NCI-H2081 treated with DMSO at 0.1 percent for 48 hours (cell line): ENCODE measurements around the gene CCDC24.

Source experiments
- DNase-seq: peaks from one replicate; lab custom pipeline; 2025; lab: John Stamatoyannopoulos, UW

CCDC24 gene

DNA sequence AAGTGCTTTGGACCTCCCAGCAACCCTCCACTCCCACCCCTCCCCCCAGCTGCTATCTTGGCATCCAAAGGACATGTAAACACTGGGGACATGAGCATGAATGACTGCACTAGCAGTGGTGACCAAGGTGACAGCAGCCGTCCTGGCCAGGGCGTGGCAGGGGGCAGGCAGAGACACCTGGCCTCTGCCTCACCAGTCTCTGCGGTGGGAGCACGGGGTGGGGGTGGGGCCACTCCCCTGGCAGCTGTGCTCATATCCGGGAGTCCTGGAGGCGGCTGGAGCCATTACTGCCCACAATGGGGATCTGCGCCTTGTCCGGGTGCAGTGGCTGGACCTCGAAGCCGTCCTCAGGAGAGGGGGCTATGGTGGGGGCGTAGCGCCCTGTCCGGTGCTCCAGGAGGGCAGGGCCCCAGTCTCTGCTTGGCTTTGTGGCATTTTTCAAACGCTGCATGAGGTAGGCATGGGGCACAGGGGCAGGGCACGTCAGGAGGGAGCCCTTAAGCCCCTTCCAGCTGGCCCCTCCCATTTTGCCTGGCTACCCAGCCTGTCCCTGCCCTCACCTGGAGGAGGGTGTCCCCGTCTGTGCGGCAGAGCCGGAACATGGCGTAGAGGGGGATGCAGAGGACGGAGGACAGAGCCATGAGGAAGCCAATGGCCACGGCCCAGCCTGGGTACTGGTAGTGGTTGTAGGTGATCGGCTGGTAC is 6.0 kb downstream of the CCDC24 start:
- DNase-seq: no peak

DNA sequence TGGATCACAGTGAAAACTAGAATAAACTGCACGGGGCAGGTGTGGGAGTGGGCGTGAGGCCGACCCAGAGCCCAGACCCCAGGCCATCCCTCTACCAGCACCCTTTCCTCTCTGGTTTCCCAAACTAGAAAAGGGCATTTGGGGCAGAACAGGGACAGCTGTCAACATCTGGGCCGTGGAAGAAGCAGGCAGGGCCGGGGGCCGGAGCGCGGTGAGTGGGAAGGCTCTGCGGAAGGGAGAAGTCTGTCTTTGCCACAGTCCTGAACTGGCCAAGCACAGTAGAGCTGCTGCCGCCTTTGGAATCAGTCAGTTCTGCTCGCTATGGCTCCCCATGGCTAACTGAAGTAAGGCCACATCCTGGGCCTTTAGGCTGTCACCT is 6.6 kb downstream of the CCDC24 start:
- no peak for DNase-seq

DNA sequence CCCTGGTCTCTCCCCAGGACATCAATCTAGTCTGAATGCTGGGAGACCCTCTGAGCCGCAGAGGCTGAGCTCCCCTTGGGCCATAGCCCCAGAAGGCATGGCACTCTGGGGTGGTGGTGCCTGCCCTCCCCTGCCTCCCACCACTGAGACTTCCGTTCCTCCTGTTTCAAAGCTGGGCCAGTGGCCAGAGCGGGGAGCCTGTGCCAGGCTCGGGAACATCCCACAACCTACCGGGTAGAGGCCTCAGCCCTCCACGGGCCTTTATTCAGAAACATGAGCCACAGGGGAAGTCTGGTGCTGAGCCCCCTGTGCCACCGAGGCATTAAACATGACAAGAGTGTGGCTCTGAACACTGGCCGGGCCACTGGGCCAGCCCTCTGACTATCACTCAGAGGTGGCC is 8.1 kb downstream of the CCDC24 start:
- DNase-seq: no peak

DNA sequence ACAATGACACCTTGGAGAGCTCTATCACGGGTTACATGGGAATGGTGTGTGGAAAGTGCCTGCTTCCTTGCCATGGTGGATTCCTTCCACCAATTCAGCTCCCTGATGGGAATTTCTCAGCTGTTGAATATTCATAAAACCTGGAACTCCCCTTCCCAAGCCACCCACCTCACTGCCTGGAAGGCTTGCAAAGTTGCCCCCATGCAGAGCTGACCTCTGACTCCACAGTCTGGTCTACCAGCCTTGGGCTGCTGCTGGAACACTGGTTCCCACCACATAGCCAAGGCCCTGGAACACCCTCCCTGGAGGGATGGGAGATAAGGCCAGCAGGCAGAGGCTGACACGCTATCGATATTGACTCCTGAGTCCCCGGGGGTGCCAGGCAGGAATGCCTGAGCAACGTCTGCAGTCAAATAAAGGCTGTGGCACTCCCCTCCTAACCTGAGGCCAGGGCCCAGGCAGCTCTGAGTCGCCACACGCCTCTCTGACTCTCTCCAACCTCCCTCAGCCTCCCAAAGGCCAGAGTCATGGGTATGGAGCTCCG is 8.8 kb downstream of the CCDC24 start:
- no peak for DNase-seq

DNA sequence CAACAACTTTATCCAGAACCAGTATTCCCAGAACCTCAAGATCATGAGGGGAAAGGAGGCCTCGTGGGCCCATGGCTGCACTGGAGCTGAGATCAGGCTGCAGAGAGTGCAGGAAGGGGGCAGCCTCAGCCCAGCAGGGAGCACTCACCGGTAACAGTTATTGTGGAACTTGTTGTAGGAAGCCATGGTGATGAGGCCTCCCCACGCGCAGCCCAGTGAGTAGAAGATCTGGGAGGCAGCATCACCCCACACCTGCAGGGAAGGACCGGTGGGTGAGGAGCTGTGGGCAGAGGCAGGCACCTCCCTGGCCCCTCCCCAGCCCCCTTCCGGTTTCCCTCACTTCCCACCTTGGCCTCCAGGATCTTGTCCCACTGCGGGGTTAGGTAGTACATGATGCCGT is 10.8 kb downstream of the CCDC24 start:
- no peak for DNase-seq

DNA sequence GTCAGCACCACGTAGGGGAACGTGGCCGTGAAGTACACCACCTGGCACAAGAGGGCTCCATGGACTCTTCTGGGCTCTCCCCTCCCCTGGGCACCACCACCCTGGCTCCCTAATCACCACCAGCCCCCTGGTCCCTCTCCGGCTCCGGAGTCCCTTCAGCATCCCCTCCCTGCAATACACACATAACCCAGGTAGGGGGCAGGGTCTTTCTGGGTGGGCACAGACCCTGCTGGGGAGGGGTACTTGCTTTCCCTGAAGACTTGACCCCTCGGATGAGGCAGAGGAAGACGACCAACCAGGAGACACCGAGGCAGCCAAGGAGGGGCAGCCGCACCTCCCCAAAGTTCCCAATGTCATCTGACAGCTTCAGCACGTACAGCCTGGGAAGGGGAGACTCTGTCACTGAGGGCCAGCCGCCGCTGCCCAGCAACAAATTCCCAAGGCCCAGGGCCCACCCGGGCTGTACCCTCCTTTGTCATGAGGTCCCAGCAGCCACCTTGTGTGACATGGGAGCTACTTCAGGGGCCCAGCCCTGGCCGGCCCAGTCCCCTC is 11.3 kb downstream of the CCDC24 start:
- no peak for DNase-seq

DNA sequence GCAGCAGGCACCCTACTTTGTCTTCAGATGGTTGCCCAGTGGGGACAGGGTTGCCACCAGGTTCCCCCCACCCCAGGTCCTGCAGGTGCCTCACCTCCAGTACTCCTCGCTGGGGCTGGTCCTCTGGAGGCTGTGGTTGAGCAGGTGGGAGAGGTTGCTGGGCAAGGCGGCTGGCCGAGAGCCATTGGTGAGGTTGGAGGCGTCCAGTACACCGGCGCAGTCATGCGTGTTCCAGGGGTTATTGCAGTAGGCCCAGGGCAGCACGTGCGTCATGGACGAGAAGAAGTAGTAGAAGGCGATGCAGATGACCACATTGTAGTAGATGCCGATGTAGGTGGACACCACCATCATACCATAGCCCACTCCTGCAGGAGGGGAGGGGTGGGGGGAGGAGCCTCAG is 16.9 kb downstream of the CCDC24 start:
- no peak for DNase-seq

DNA sequence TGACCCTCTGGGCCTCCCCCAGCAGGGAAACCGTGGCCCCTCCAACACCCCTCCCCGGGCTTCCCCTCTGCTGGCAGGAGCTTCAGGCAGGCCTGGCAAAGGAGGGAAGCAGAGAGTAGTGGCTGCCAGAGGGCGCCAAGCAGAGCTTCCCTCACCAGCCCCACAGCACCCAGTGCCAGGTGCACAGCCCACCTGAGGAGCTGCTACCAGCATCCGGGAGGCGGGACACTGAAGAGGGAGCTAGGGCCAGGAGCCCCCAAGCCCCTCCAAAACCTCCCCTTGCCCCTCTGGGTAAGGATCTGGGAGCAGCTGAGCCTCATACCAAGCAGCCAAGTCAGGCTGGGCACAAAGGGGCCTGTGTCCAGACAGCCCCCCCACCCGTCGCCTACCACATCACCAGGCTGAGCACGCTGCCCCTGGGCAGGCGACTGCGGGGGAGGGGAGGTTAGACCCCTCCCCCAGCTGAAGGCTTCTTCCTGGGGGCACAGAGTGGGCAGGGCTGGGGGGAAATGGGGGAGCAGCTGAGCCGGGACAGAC is 19.6 kb downstream of the CCDC24 start:
- no peak for DNase-seq

DNA sequence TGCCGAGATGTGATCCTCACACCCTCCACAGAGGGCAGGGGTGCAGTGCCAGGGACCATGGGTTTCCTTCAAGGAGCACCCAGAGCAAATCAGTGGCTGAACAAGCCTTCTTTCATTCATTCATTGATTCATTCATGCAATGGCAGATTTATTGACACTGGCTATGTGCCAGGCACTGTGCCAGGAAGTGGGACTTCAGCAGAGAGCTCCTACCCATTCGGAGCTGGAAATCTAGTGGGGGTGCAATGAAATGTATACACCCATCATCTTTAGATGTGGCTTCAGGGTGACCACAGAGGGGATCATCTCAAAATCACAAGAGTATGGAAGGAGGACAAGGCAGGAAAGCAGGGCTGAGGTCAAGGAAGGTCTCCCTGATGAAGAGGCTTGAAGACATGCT is 21.0 kb downstream of the CCDC24 start:
- DNase-seq: no peak

DNA sequence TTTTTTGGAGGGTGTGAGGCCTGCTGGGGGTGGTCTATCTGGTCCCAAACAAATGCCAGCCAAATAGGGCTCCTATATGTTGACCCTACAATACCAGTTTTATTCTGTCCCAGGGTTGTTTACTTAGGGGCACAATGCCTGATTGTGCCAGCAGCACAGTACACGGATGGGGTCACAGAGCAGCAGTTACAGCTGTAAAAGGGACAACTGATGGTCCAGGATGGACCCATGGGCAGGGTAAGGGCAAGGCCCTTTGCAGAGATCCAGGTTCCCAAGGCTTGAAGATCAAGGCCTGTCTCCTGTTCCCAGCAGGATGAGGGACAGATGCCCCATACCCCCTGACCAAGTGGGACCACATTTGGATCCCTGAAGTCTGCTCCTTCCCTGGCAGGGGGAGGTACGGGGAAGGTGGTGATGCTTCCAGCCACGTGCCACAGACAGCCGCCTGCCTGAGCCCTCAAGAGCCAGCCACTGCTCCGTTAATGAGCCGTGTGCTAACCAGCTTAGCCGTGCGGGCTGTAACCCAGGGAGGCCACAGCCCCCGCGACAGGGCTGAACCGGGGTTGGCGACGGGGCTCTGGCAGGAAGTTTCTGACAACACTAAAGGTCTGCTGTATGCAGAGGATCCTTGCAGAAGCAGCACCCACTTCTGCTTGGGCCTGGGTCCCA is 21.7 kb downstream of the CCDC24 start:
- DNase-seq: no peak

DNA sequence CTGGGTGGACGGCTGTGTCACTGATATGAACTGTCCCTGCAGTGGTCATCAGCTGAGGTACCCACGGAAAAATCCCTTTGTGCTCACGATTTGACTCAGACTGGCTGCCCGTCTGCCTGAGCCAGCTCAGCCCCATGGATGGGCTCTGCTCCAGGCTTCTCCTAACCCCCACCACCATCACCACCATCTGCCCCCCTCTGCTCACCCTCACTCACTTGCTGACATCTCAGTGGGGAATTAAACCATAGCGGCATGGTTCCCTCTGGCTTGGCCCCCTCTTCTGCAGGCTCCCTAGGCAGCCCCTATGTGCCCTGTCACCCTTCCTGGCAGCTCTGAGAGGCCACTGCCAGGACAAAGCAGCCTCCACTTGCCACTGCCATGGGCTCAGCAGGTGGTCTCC is 22.6 kb downstream of the CCDC24 start:
- no peak for DNase-seq

DNA sequence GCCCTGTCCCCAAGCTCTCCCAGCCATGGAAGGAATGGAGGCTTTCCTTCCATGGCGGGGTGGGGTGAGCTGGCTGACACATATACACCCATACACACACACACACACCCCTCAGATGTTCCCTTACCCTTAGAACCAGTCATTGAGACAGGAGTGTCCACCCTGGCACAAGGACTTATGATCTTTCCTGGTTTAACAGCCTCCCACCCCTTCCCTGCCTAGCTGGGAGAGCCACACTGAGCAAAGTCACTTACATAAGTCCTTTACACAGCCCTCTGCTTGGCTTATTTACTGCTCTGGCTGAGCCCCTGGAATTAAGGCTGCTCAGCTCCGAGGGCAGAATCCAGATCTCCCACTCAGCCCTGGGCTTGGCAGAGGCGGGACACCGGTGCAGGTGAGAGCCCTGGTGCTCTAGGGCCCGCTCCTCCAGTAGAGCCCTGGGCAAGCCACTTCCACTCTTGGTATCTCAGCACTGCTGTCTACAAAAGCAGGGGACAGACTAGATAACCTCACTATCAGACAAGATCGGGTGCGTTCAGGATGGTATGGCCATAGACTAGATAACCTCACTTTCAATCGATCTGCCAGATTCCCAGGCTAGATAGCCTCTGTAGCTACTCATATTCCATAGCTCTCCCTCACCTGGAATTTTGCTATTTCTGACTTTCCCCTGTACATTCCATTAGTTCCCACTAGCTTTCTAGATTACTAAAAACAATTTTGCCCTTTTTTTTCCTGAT is 23.1 kb downstream of the CCDC24 start:
- DNase-seq: no peak

DNA sequence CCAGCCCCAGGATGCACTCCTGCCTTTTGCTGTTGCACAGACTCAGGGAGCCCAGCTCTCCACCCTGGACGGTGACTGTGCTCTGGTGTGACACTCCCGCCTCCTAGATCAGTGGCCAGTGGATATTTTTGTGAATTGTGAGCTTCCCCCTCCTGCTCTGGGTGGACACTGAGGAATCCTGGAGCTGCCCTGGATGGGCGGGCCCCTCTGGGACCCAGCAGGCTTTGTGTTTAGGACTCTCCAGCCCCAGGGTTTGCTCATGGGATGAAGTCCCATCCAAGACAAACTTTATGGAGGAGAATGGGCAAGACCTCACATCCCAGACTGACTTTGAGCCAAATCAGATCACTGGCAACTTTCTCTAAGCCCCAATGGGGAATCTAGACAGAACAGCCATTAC is 23.8 kb downstream of the CCDC24 start:
- DNase-seq: no peak

DNA sequence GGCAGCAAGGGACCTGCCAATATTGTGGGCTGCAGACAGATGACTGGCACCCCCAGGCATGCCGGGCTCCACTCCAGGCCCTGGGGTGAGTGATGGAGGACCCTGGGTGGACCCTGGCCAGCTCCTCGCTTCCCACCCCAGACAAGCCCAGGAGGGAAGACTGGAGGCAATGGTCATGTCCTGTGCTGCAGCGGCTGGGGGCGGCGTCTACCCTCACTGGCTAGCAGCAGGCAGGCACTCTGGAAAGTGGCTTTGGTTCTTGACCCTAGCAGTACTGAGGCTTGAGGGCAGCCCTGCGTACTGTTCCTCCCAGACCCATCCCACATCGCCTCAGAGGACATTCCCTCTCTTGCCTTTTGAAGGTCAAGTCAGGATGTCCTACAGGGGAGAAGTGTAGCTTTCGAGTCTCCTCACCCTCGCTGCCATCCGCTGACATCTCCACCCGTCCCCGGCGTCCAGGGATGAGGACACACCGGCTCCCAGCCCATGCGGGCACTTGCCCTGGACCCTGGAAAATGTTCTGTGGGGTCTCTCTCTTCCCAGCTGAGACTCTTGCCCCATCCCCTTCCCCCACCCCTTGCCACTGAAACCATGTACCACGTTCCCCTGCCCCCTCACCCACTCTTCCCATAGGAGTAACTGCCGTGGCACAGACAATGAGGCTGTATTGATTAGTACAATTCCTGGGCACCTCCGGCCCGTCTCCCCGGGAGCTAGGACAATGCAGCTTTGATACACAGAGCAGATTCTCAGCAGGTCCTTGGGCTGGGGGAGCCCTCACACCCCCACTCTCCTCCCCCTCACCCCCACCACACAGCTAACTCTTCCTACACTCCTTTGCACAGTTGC is 24.9 kb downstream of the CCDC24 start:
- no peak for DNase-seq

DNA sequence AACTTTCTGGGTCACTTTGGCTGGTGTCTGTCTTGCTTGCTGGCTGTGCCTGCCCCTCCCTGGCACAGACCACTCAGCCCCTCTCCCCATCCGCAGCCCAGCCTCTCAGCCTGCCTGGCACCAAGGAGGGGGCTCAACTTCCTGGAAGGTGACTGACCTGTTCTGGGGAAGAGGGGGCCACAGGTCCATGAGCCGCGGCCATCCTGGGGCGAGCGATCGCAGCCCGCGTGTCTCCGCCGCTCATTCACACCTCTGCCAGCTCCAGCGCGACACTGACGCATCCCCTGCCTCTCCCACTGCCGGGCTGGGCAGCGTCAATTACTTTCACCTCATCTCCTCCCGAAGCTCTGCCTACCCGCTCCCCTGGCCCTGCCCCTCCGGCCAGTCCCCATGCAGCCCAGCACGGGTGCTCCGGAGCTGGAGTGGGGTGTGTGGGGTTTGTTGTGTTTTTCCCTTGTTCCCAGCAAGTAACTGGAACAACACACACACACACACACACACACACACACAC is 25.5 kb downstream of the CCDC24 start:
- no peak for DNase-seq

DNA sequence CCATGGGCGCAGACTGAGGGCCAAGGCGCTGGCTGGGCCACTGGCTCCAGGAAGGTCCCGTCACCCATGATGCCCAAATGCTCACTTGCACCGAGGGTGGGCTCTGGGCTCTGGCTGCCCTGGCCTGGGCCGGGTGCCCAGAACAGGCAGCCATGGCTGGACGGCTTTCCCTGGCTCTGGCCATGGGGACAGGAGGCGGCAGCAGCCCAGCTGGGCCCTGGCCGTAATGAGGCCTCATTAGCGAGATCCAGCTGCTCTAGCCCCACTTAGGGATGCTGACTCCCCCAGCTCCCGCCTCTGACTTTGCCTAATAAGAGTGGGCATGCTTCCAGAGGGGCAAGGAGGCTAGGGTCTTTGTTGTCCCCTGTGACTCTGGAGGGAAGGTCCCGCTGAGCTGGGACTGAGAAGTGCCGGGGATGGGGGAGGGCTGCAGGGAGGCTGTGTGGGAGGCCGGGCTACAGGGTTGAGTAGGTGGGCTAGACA is 28.1 kb downstream of the CCDC24 start:
- no peak for DNase-seq

DNA sequence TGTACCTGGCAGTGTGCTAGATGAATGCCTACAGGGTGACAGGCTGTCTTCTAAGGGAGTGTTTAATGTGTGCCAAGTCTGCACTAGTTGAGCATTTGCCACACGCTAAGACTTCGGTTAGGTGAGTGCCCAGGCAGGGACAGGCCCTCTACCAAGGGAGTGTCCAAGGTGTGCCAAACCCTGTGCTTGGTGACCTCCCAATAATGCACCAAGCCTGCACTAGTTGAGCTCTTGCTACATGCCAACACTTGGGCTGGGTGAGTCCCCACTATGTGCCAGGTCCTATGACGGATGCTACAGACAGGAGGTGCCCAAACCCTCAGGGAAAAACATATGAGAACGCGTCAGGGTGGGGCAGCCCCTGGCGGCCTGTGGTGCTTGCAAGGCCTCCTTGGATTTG is 29.1 kb downstream of the CCDC24 start:
- DNase-seq: no peak

DNA sequence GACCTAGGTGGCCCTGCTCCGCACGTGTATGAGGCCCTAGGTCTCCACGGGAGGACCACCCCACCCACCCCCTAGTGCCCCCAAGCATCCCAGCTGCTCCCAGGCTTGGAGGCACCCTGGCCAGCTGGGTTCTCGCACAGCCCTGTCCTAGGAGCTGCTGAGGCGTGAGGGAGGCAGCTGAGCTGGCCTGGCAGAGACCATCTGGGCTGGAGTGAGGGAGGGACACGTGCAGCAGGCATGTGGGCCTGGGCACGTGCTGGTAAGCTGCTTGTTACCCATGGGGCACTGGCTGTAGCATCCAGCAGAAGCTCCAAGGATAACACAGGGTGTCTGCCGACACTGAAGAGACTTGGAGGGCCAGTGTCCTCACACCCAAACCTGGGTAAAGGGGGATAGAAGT is 29.8 kb downstream of the CCDC24 start:
- DNase-seq: no peak

DNA sequence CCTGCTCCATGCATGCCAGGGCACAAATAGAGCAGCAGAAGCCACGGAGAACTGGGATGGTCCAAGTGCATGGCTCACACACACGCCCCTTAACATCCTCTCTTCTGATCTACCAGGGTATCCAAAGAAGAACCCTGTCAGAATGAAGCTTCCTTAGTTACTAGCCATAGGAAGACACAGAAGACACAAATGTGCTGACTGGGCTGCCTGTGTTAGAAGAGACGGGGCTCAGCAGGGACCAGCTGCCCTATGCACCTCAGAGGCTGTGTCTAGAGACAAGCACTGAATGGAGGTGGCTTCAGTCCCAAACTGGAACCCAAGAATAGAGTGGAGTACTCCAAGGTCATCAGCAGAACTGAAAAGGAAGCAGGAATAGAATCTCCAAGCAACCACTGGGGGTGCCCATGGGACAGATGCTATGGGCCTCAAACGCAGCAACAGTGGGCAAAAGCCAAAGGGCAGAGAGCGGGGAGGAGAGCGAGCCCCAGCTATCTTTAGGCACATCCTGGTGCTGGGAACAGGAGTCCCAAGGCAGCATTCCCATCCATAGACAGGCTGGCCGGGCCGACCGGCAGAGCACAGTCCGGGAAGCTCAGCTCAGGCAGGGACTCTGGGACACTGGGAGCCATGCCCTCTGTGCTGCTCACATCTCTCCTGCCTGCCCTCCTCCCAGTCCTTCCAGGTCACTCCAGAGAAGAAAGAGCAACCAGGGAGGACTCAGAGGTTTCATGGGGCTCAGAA is 30.4 kb downstream of the CCDC24 start:
- DNase-seq: no peak
